Inferior parietal cortex (tissue), 1 donor: ENCODE measurements around the gene C9orf43.
A peak's percentile ranks its signal among the peaks of the same experiment; 100 is the strongest.
"Not testable (repeated sequence)": the region's sequence is repeated elsewhere in the genome, so short reads cannot be mapped to it uniquely, and the experiment has no call there.

Experiments
- DNase-seq: peaks from one replicate; pipeline ENCODE4 v3.0.0-alpha.2; 2016; ENCODE audit errors: extremely low spot score

Gene C9orf43

DNA sequence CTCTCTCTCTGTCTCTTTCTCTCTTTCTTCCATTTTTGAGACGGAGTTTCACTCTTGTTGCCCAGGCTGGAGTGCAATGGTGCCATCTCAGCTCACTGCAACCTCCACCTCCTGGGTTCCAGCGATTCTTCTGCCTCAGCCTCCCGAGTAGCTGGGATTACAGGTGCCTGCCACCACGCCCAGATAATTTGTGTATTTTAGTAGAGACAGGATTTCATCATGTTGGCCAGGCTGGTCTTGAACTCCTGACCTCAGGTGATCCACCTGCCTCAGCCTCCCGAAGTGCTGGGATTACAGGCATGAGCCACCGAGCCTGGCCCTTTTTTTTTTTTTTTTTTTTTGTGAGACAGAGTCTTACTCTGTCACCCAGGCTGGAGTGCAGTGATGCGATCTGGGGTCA lies 29.1 kb upstream of the C9orf43 start:
- DNase-seq: not testable (repeated sequence)

DNA sequence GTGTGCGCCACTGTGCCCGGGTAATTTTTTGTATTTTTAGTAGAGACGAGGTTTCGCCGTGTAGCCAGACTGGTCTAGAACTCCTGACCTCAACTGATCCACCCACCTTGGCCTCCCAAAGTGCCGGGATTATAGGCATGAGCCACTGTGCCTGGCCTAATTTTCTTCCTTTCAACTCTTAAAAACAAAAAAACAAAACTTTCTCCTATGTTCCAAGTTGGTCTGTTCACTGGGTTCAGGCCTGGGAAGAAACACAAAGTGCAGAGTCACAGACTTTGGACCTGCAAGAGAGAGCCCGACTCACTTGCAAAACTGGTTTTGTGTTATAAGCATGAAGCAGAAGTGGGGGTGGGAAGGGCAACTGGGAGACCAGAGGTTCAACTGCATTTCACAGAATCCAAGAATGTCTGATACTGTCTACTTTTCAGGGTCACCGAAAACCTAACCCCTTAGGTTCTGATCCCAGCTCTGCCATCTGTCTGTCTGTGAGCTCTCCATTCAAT lies 28.6 kb upstream of the C9orf43 start:
- no peak for DNase-seq

DNA sequence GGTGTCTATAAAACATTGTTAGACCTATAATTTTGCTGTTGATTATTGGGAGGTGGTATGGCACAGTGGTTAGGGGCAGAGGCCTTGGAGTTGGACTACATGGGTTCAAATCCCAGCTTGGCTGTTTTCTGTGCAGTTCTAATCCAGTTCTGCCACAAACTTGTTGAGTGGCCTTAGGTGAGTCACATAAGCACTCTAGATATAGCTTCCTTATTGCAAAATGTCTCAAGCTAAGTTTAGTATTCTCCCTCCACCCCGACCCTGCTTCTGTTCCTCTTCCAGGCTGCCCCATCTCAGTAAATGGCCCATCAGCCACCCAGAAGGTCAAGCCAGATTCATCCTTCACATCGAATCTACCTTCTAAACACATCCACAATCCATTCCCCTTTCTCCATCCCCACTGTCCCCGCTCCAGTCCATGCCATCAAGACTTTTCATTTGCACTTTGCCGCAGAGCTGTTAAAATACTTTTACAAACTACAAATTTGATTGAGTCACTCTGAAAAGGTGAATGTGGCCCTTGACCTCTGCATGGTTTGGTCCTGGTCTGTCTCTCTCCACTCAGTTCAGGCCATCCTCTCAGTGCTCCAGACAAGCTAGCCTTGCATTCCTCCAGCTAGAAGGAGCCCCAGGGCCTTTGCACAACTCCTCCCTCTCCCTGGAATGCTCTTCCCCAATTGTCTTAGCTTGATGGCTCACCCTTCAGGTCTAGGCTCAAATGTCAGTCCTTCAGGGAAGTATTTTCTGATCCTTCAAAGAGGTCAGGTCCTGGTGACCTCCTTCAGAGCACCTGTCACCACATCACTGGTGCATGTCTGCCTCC lies 23.8 kb upstream of the C9orf43 start:
- DNase-seq: no peak

DNA sequence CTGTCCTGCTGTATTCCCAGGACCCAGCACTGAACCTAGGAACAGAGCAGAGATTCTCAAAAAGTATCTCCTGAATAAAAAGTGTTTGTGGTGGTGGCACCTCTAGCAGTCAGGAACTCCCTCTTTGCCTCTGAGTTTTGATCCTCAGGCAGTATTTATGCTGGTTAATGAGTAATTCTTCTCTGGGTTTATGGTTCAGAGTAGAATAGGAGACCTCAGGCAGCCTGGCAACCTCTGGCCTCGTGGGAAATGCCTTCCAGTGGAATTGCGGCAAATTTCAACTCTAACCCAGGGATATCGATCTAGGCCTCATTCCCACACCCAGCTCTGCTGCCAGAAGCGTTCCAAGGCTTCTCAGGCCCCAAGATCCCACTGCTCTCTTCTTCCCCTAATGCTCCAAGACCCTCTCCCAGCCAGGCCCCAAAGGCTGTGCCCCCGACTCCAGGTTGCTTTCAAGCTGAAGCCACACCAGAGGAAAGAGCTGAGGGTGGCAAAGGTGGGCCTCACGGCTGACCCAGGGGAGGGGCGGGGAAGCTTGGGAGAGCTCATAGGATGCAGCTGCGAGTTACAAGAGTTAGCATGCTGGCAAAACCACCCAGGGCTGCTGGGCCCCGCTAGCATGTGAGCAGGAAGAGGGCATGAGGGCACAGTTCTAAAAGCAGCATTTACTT lies 22.9 kb upstream of the C9orf43 start:
- DNase-seq: no peak

DNA sequence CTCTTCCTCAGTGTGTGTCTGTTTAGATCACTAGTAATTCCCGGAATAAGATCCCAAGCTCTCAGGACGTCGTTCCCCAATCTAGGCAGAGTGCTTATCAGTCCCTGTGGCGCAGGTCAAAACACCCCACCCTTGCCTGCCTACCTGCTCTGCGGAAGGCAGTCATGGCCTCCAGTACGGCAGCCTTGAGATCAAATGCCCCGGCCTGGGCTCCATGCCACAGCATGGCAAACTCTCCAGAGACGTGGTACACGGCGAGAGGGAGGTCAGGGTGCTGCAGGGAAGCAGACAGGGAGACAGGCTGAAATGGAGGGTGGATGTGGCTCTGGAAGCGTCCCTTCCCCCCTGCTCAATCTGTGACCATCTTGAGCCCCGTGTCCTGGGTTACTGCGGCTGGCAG lies 21.7 kb upstream of the C9orf43 start:
- no peak for DNase-seq

GRCh38 chr9:113389451-113389850 lies 21.1 kb upstream of the C9orf43 start:
- DNase-seq: no peak

- DNase-seq: no peak
Measured at GRCh38 chr9:113390192-113390960, 20.2 kb upstream of the C9orf43 start.

- no peak for DNase-seq
Measured at GRCh38 chr9:113391917-113392316, 18.6 kb upstream of the C9orf43 start.

GRCh38 chr9:113393281-113393680 lies 17.3 kb upstream of the C9orf43 start:
- DNase-seq: no peak

DNA sequence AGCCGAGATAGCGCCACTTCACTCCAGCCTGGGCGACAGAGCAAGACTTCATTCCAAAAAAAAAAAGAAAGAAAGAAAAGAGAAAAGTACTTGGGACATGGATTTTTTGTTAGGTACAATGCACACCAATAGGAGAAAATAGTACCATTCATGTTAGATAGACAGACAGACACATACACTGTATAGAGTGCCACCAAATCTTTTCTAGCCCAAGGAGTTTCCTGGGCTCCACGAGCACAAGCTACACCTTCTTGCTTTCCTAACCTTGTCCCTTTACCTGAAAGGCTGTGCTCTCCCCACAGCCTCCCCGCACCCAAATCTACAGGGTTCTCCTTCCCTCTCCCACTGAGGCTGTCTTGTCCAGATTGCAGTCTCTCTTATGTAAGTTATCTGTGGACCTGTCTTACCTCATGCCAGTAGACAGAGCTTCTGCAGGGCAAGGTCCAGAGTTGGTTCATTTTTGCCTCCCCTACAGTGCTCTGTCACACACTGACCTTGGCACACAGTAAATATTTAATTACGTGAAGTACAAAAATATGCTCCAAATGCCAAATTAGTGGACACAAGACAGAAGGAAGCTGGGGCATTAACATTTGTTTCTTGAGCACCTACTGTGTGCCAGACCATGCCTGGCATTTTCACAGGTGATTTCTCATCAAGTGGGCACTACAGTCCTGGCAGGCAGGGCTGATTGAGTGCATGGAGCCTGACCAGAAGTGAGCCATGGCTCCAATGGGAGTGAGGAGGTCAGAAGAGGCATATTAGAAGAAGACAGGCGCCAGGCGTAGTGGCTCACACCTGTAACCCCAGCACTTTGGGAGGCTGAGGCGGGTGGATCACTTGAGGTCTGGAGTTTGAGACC lies 15.3 kb upstream of the C9orf43 start:
- no peak for DNase-seq

GRCh38 chr9:113397203-113397631 lies 13.3 kb upstream of the C9orf43 start:
- DNase-seq: no peak

DNA sequence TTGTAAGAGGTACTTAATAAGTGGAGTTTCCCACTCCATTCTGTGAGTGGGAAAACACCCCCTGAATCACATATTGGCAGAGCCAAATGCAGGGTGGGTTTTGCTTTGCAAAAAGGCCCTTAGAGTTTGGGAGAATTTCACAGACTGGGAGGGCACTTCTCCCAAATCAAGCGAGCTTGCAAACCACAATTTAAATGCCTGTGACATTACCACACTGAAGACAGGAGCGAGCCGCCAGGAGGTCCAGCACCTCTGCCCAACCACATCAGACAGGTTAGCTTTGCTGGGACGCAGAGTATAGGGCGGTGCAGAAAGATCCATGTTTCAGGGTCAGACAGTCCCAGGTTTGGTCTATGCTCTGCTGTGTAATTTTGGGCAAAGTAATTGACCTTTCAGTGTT lies 11.8 kb upstream of the C9orf43 start:
- DNase-seq: no peak

DNA sequence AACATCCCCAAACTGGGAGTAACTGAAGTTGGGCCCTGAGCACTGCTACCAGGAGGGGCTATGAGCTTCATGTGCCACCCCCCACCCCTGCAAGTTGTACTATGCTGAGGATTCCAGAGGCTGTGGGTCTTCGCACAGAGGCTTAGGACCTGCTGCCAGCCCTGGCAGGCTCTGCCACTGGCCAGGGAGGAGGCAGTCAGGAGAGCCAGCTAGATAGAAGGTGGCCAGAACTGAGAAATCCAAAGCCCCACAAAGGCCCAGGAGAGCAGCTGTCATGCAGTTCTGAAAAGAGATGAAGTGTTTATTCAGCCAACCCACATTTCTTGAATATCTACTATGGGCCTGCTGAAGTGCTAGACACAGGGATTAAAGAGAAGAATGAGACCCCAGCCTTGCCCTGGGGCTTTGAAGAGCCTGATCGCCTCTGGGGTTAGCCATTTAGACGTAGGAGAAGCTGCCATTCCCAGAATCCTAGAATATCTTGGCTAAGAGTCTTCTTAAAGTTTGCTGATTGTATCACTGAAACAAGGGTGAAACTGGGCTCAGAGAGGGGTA lies 10.8 kb upstream of the C9orf43 start:
- DNase-seq: no peak

DNA sequence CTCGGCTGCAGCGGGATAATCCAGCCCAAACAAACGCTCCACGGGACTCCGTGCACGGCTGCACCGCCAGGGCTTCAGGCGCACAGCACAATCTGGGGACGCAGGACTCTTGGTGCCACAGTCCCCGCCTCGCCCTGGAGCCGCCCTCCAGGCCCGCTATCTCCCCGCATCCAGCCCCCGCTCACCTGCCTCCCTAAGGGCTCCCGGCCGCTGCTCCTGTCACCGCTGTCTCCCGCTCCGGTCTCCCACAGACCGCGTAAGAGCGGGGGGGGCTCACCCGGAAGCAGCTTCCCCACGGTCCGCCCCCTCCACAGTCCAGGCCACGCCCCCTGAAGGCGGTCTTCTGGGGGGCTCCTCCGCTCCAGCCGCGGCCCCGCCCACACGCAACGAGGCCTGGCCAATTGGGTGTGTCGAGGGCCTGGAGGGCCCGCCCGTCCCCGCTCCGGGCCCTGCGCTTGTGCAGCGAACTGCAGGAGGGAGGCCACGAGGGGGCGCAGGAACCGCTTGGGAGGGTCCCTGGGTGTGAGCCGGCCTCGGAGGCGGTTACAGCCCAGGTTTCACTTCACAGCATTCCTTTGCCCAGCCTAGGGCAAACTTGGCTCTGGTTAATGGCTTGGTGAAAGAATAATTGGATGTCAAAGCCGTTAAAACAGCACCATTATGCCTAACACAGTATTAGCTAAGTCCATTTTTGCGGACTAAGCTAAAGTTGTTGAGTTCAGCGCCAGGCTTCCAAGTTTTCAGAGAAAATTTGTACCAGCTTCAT lies 9.3 kb upstream of the C9orf43 start, which contains the start of gene ALAD:
Gene ALAD, minus strand, starts transcription at position 258 of the 766 bp plus-strand sequence. CDS start 7,725 bp downstream, outside the sequence.
- peak; percentile 97 for DNase-seq

DNA sequence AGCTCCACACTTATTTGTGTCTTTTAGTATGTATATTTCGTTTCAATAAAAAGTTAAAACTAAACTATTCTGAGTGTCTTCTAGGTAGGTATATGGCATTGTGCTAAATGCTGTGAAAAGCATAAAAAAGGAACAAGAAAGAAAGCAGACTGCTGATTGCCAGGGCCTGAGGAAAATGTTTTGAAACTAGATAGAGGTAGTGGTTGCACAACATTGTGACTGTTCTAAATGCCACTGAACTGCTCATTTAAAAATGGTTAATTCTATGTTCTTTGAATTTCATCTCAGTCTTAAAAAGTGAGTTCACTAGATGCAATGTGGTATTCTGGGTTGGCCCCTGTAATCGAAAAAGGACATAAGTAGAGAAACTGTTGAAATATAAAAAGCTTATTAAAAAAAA lies 6.9 kb upstream of the C9orf43 start:
- DNase-seq: no peak

GRCh38 chr9:113406353-113406752 lies 4.2 kb upstream of the C9orf43 start:
- not testable (repeated sequence) for DNase-seq

DNA sequence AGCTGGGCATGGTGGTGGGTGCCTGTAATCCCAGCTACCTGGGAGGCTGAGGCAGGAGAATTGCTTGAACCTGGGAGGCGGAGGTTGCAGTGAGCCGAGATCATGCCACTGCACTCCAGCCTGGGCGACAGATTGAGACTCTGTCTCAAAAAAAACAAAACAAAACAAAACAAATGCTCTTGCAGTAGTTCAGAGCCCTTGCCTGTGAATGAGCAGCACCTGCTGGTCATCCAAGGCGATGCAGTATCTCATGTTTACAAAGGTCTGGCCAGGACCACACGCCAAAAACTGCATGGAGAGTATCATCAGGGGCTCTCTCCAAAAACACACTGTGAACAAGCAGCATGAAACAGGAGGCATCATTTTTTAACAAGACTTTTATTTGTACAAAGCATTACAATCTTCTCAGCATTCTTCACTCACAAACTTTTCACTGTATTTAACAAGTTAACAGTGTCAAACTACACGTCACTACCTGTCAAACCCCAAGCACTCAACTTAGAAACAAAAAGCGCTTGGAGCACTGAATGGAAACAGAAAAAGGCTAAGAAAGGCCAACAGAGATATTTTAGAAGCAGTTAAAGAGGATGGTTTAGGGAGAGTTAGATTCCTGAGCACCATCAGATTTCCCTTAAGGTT lies 3.6 kb upstream of the C9orf43 start:
- peak; percentile 64 for DNase-seq

DNA sequence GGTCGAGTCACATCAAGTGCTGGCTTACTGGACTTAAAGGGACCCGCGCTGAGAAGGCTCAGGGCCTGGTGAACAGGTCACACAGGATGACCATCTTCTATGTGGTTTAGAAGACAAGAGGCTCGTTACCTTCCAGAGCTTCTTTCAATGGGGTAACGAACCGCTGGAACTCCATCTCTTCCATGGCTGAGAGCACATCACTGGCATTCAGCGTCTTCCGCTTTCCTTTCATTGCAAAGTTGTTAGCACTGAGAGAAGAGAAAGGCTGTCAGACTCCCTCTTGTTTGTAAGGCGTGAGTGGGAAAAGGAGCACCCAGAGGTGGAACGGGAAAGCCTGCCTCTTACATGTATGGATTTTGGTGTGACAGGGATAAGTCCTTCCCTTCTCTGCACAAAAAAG lies 1.1 kb upstream of the C9orf43 start:
- DNase-seq: no peak

DNA sequence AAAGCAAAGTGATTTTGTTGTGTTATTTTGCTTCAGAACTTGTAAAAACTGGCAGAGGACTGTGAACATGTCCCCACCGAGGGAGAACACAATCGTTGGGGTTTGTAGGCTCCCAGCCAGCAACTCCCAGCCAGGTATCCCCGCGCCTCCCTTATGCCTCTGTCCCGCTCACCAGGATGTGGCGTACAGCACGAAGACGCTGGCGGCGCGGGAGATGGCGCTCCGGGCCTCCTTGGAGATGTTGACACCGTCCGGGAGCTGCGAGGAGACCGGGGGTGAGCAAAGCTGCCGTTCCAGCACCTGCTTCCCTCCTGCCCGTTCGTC lies 702 bp upstream of the C9orf43 start:
- DNase-seq: no peak
